Neural progenitor cell (in vitro differentiated cells): ENCODE measurements around the gene PTK6. TPM values are rescaled to one million over a fixed set of nuclear protein-coding genes. Genes with fewer than 3 reads are reported as not detected.

ENCODE experiments used
- DNase-seq: peaks from one replicate; pipeline ENCODE4 v3.0.0-alpha.2; 2016; ENCODE audit warnings: low spot score
- H2AFZ ChIP-seq: fragments of 200-600 bp; sonication (generic); replicated peaks from 2 replicates; pipeline ENCODE4 v1.6.1; 2016; ENCODE audit warnings: antibody characterized with exemption
- H3F3A ChIP-seq: fragments of 200-600 bp; sonication (generic); 2 replicates; pipeline ENCODE4 v1.6.1; 2016; ENCODE audit warnings: antibody characterized with exemption, low read depth
- H3K27ac ChIP-seq: fragments of 200-600 bp; sonication (generic); 2 replicates; pipeline ENCODE4 v1.5.1; 2016; ENCODE audit warnings: mild to moderate bottlenecking
- H3K27me3 ChIP-seq: fragments of 200-600 bp; sonication (generic); 2 replicates; pipeline ENCODE4 v1.6.1; 2016; ENCODE audit warnings: mild to moderate bottlenecking, moderate library complexity
- H3K36me3 ChIP-seq: fragments of 200-600 bp; sonication (generic); 2 replicates; pipeline ENCODE4 v1.5.1; 2016
- H3K4me1 ChIP-seq: fragments of 200-600 bp; sonication (generic); 2 replicates; pipeline ENCODE4 v1.6.1; 2016; ENCODE audit warnings: mixed run types
- H3K4me2 ChIP-seq: fragments of 200-600 bp; sonication (generic); 2 replicates; pipeline ENCODE4 v1.6.1; 2016
- H3K4me3 ChIP-seq: fragments of 200-600 bp; sonication (generic); 2 replicates; pipeline ENCODE4 v1.5.1; 2016
- H3K79me2 ChIP-seq: fragments of 200-600 bp; sonication (generic); 2 replicates; pipeline ENCODE4 v1.6.1; 2016; ENCODE audit warnings: low read depth
- H3K9ac ChIP-seq: fragments of 200-600 bp; sonication (generic); 2 replicates; pipeline ENCODE4 v1.6.1; 2016
- H3K9me3 ChIP-seq: fragments of 200-600 bp; sonication (generic); 2 replicates; pipeline ENCODE4 v1.5.1; 2016; ENCODE audit warnings: low read depth
- H4K20me1 ChIP-seq: fragments of 200-600 bp; sonication (generic); 2 replicates; pipeline ENCODE4 v1.6.1; 2016; ENCODE audit warnings: low read depth
- H3K27ac Mint-ChIP-seq: 3 replicates; pipeline ENCODE4 v1.8.0; 2021; ENCODE audit warnings: mixed read lengths
- H3K27me3 Mint-ChIP-seq: 2 replicates; pipeline ENCODE4 v1.8.0; 2022; ENCODE audit warnings: low read depth, mild to moderate bottlenecking, inconsistent platforms, moderate library complexity, mixed read lengths; ENCODE audit not compliant: insufficient read depth
- H3K36me3 Mint-ChIP-seq: 3 replicates; pipeline ENCODE4 v1.8.0; 2021; ENCODE audit warnings: mixed read lengths
- H3K4me1 Mint-ChIP-seq: 3 replicates; pipeline ENCODE4 v1.8.0; 2021; ENCODE audit warnings: mixed read lengths
- H3K4me3 Mint-ChIP-seq: 3 replicates; pipeline ENCODE4 v1.8.0; 2021; ENCODE audit warnings: mild to moderate bottlenecking, moderate library complexity, mixed read lengths
- H3K9me3 Mint-ChIP-seq: 3 replicates; pipeline ENCODE4 v1.8.0; 2020; ENCODE audit warnings: mixed read lengths
- CTCF ChIP-seq: fragments of 200-600 bp; sonication (generic); IDR thresholded peaks from 2 replicates; pipeline ENCODE4 v1.5.1; 2017; ENCODE audit warnings: antibody characterized with exemption, mild to moderate bottlenecking
- EZH2 ChIP-seq: fragments of 200-600 bp; sonication (generic); IDR thresholded peaks from 2 replicates; pipeline ENCODE4 v1.6.1; 2017; ENCODE audit warnings: antibody characterized with exemption, mild to moderate bottlenecking, moderate library complexity
- EZH2phosphoT487 ChIP-seq: fragments of 200-600 bp; sonication (generic); IDR thresholded peaks from 2 replicates; pipeline ENCODE4 v1.6.1; 2017; ENCODE audit warnings: antibody characterized with exemption
- total RNA-seq: library from RNA; depleted of rRNA; stranded (reverse); fragments of >200 nt; gene quantifications from 2 replicates; pipeline ENCODE4 v1.2.3, GENCODE V29; 2015; ENCODE audit warnings: low replicate concordance

The PTK6 gene
- total RNA-seq, 1 donor from 2014 or later, result not detected

DNA sequence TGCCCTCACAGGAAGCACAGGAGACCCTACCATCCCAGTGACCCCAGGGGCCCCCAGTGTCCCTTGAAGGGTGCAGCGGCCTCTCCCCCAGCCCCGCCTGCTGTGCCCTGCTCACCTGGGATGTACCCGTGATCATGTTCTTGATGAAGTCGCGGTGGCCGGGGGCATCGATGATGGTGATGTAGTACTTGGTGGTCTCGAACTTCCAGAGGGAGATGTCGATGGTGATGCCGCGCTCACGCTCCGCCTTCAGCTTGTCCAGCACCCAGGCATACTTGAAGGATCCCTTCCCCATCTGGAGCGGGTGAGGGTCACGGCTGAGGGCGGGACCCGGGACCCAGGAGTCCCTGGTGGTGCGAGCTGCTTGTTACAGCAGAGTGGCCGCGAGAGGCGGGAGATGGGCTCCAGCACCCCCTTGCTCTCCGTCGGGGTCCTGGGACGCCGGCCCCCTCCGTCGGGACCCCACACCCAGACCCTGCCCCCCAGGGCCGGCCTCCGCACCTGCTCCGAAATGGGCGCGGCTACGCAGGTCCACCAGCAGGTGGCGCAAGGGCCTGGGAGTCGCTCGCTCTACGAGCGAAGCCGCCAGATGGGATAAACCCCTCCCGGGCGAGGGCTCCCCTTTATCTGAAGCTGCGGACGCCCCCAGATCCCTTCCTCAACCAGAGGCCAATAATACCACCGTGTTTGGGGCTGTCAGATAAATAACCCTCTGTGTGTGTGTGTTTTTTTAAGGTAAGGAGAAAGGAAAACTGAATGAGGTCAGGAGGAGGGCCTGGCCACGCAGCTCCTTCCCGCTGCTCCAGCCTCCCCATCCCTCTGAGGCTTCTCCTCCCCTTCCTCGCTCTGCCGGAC lies 41.2 kb downstream of the PTK6 start:
- no peak overlapping the region for H3K4me3 ChIP-seq

DNA sequence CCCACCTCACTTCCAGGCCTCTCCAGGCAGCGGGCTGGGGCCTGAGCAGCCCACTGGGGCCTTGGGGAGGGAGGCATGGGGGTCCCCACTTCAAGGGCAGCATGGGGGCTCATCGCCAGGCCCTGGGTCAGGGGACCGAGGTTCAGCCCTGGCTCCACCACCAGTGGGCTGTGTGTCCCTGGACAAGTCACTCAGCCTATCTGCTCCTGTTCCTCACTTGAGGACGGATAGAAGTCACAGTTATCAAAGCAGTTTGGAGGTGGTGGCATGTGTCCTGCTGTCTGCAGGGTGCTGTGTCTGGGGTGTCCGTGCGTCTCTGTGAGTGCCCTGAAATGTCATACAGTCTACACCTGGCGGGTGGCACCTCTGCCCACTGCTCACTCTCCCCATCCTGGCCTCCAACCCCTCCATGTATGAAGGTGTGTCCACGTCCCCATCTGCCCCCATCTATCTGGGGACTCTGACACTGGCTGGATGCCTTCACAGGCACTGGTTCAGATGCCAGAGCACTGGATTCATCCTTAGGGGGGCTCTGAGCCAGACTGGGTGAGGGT lies 41.9 kb downstream of the PTK6 start:
- peaks cover 18% of the 10 kb centered on the region for H4K20me1 ChIP-seq
- H3K9ac ChIP-seq, result no peak overlapping the region
- H3K4me3 ChIP-seq, result no peak overlapping the region
- no peak overlapping the region for H3K27ac Mint-ChIP-seq
- no peak for TF ChIP-seq EZH2
- TF ChIP-seq EZH2phosphoT487, result no peak
- no peak for TF ChIP-seq CTCF
- H3K4me1 Mint-ChIP-seq, result peaks cover 8% of the 10 kb centered on the region
- no peak overlapping the region for H3K4me3 Mint-ChIP-seq
- H3K27ac ChIP-seq, result no peak overlapping the region
- peaks cover 65% of the 10 kb centered on the region for H3K27me3 ChIP-seq
- H3K9me3 Mint-ChIP-seq, result peaks cover 7% of the 10 kb centered on the region
- H3K27me3 Mint-ChIP-seq, result peaks cover 30% of the 10 kb centered on the region
- H3F3A ChIP-seq, result no peaks in the 10 kb centered on the region
- no peaks in the 10 kb centered on the region for H3K9me3 ChIP-seq
- H3K4me1 ChIP-seq, result no peaks in the 10 kb centered on the region
- H3K4me2 ChIP-seq, result no peak overlapping the region
- no peaks in the 10 kb centered on the region for H3K36me3 ChIP-seq
- H3K36me3 Mint-ChIP-seq, result peaks cover 3% of the 10 kb centered on the region
- H2AFZ ChIP-seq, result no peak overlapping the region
- no peaks in the 10 kb centered on the region for H3K79me2 ChIP-seq
- DNase-seq, result no peak

More for the DNA sequence above, 41.2 kb downstream of the PTK6 start:
- peak; percentile 88 for DNase-seq
- Mint-ChIP-seq H3K27me3 (peaks cover 29% of the 10 kb centered on the region), H3K27ac (no peak overlapping the region), H3K4me3 (peak overlapping the region; percentile 50), H3K36me3 (peaks cover 3% of the 10 kb centered on the region), H3K4me1 (peaks cover 8% of the 10 kb centered on the region), H3K9me3 (peaks cover 7% of the 10 kb centered on the region)
- no peaks in the 10 kb centered on the region for H3K4me1 ChIP-seq
- TF ChIP-seq CTCF (peak; percentile 95), EZH2 (no peak), EZH2phosphoT487 (peak; percentile 28)
- no peak overlapping the region for H3K9ac ChIP-seq
- H3F3A ChIP-seq, result peaks cover 3% of the 10 kb centered on the region
- H3K36me3 ChIP-seq, result no peaks in the 10 kb centered on the region
- H3K79me2 ChIP-seq, result no peaks in the 10 kb centered on the region
- peaks cover 20% of the 10 kb centered on the region for H4K20me1 ChIP-seq
- H3K9me3 ChIP-seq, result no peaks in the 10 kb centered on the region
- no peak overlapping the region for H3K27ac ChIP-seq
- H2AFZ ChIP-seq, result no peak overlapping the region
- H3K4me2 ChIP-seq, result no peak overlapping the region
- peaks cover 66% of the 10 kb centered on the region for H3K27me3 ChIP-seq

DNA sequence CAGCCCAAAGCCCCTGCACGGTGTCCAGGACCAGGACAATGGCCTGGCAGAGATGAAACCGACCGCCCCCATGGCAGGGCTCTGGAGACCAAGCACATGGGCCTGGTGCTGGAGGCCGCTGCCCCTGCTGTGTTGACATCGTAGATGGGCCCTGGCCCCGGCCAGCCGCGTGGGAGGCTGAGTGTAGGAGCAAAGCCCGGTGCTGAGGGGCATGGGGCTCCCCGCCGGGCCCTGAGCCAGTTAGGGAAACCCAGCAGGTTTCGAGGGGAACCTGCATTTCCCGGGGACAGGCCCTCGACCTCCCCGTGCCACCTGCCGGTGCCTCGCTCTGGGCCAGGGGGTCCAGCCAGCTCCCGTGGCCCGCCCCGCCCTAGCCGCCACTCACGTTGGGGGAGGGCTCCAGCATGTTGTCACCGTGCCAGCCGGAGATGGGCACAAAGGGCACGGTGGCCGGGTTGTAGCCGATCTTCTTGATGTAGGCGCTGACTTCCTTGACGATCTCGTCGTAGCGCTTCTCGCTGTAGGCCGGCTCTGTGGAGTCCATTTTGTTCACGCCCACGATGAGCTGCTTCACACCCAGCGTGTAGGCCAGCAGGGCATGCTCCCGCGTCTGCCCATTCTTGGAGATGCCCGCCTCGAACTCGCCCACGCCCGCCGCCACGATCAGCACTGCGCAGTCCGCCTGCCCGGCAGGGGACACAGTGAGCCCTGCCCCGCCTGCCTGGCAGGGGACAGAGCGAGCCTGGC lies 42.6 kb downstream of the PTK6 start:
- no peak overlapping the region for H3K4me2 ChIP-seq
- H3K27me3 ChIP-seq, result peaks cover 65% of the 10 kb centered on the region
- no peaks in the 10 kb centered on the region for H3F3A ChIP-seq
- H4K20me1 ChIP-seq, result peaks cover 17% of the 10 kb centered on the region
- H3K9me3 ChIP-seq, result no peaks in the 10 kb centered on the region
- H3K27ac ChIP-seq, result no peak overlapping the region
- H3K4me1 ChIP-seq, result no peaks in the 10 kb centered on the region
- TF ChIP-seq CTCF (no peak), EZH2 (no peak), EZH2phosphoT487 (no peak)
- Mint-ChIP-seq H3K4me1 (peaks cover 8% of the 10 kb centered on the region), H3K27ac (no peak overlapping the region), H3K36me3 (peaks cover 3% of the 10 kb centered on the region), H3K27me3 (peaks cover 34% of the 10 kb centered on the region), H3K9me3 (peaks cover 7% of the 10 kb centered on the region), H3K4me3 (no peak overlapping the region)
- no peak overlapping the region for H3K4me3 ChIP-seq
- no peaks in the 10 kb centered on the region for H3K79me2 ChIP-seq
- H3K36me3 ChIP-seq, result no peaks in the 10 kb centered on the region
- no peak for DNase-seq
- no peak overlapping the region for H2AFZ ChIP-seq
- H3K9ac ChIP-seq, result no peak overlapping the region
